Measurements from ENCODE around the gene SEPTIN3.

Gene SEPTIN3

DNA sequence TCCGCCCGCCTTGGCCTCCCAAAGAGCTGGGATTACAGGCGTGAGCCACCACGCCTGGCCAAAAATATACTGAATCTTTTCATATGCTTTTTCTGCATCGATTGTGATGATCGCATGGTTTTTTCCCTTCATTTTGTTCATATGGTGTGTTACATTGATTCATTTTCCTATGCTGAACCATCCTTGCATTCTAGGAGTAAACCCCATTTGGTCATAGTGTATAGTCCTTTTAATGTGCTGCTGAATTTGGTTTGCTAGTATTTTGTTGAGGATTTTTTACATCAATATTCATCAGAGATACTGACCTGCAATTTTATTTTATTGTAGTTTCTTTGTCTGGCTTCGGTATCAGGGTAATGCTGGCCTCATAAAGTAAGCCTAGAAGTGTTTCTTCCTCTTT is 41.5 kb downstream of the SEPTIN3 start:
- no peak for DNase-seq (ENCODE audit: low read depth)
- TF ChIP-seq, protein P1, sequence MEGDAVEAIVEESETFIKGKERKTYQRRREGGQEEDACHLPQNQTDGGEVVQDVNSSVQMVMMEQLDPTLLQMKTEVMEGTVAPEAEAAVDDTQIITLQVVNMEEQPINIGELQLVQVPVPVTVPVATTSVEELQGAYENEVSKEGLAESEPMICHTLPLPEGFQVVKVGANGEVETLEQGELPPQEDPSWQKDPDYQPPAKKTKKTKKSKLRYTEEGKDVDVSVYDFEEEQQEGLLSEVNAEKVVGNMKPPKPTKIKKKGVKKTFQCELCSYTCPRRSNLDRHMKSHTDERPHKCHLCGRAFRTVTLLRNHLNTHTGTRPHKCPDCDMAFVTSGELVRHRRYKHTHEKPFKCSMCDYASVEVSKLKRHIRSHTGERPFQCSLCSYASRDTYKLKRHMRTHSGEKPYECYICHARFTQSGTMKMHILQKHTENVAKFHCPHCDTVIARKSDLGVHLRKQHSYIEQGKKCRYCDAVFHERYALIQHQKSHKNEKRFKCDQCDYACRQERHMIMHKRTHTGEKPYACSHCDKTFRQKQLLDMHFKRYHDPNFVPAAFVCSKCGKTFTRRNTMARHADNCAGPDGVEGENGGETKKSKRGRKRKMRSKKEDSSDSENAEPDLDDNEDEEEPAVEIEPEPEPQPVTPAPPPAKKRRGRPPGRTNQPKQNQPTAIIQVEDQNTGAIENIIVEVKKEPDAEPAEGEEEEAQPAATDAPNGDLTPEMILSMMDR (conservative IDR thresholded peaks at IDR 0.05; ENCODE audit: control insufficient read depth, insufficient read depth, low read depth, low read length), result no peak
- no peak overlapping the region for H3K4me3 ChIP-seq (ENCODE audit: control insufficient read depth, low read depth, low read length)

DNA sequence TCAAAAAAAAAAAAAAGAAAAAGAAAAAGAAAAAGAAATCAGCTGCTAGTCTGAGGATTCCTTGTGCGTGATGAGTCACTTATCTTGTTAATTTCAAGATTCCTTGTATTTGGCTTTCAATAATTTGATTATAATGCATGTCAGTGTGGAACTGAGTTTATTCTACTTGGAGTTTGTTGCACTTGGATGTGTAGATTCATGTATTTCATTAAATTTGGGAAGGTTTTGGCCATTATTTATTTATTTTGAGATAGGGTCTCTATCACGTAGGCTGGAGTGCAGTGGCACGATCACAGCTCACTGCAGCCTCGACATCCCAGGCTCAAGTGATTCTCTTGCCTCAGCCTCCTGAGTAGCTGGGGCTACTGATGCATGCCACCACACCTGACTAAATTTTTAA is 44.1 kb downstream of the SEPTIN3 start:
- DNase-seq (ENCODE audit: low read depth), result no peak
- H3K4me3 ChIP-seq (ENCODE audit: control insufficient read depth, low read depth, low read length), result no peak overlapping the region
- TF ChIP-seq, protein P1 (conservative IDR thresholded peaks at IDR 0.05; ENCODE audit: control insufficient read depth, insufficient read depth, low read depth, low read length), result no peak

- TF ChIP-seq, protein P1 (conservative IDR thresholded peaks at IDR 0.05; ENCODE audit: control insufficient read depth, insufficient read depth, low read depth, low read length), result no peak
- no peak for DNase-seq (ENCODE audit: low read depth)
- H3K4me3 ChIP-seq (ENCODE audit: control insufficient read depth, low read depth, low read length), result no peak overlapping the region
Observed at GRCh38 chr22:42016111-42016510, 46.9 kb downstream of the SEPTIN3 start.

GRCh38 chr22:42018224-42018623 is 49.0 kb downstream of the SEPTIN3 start:
- DNase-seq (ENCODE audit: low read depth), result no peak
- TF ChIP-seq, protein P1 (conservative IDR thresholded peaks at IDR 0.05; ENCODE audit: control insufficient read depth, insufficient read depth, low read depth, low read length), result no peak
- no peak overlapping the region for H3K4me3 ChIP-seq (ENCODE audit: control insufficient read depth, low read depth, low read length)

All from fibroblast of mammary gland (primary cell).